GM19397 (cell line): Measurements from ENCODE around the gene TDRD7.

Experiments used
- ATAC-seq: cut with Tn5 transposase; IDR thresholded peaks from one replicate; pipeline ENCODE4 v1.9.1; 2021; ENCODE audit warnings: mild to moderate bottlenecking, moderate library complexity; ENCODE audit not compliant: unreplicated experiment

The TDRD7 gene

GRCh38 chr9:97386733-97387503 is 25.0 kb upstream of the TDRD7 start:
- ATAC-seq = no peak

GRCh38 chr9:97387504-97387886 is 24.4 kb upstream of the TDRD7 start:
- ATAC-seq = no peak

- ATAC-seq = no peak
Observed at GRCh38 chr9:97387936-97388684, 23.8 kb upstream of the TDRD7 start.

- peak; percentile 65 for ATAC-seq
Observed at GRCh38 chr9:97388721-97389238, 23.1 kb upstream of the TDRD7 start.

GRCh38 chr9:97389249-97389648 is 22.6 kb upstream of the TDRD7 start:
- no peak for ATAC-seq

- no peak for ATAC-seq
Observed at GRCh38 chr9:97390791-97391406, 21.0 kb upstream of the TDRD7 start.

GRCh38 chr9:97394881-97395280 is 17.0 kb upstream of the TDRD7 start:
- ATAC-seq = no peak

GRCh38 chr9:97395745-97396144 is 16.2 kb upstream of the TDRD7 start:
- ATAC-seq = no peak

GRCh38 chr9:97396256-97396655 is 15.6 kb upstream of the TDRD7 start:
- ATAC-seq = no peak

GRCh38 chr9:97397220-97397619 is 14.7 kb upstream of the TDRD7 start:
- no peak for ATAC-seq

- ATAC-seq = peak; percentile 61
Observed at GRCh38 chr9:97398999-97399758, 12.7 kb upstream of the TDRD7 start.

- ATAC-seq = no peak
Observed at GRCh38 chr9:97403746-97404316, 8.1 kb upstream of the TDRD7 start.

- no peak for ATAC-seq
Observed at GRCh38 chr9:97405551-97405950, 6.3 kb upstream of the TDRD7 start.

- ATAC-seq = no peak
Observed at GRCh38 chr9:97406620-97407177, 5.2 kb upstream of the TDRD7 start.

- ATAC-seq = no peak
Observed at GRCh38 chr9:97408562-97408961, 3.3 kb upstream of the TDRD7 start.

- ATAC-seq = no peak
Observed at GRCh38 chr9:97411440-97411788, 482 bp upstream of the TDRD7 start.

GRCh38 chr9:97412626-97413385 is 910 bp downstream of the TDRD7 start:
- no peak for ATAC-seq

GRCh38 chr9:97413462-97413861 is 1.6 kb downstream of the TDRD7 start:
- no peak for ATAC-seq

- no peak for ATAC-seq
Observed at GRCh38 chr9:97415146-97415545, 3.2 kb downstream of the TDRD7 start.

- no peak for ATAC-seq
Observed at GRCh38 chr9:97418880-97419279, 7.0 kb downstream of the TDRD7 start.
